HCEC 1CT (cell line): ENCODE results near the gene CFAP45.

Source experiments
- DNase-seq: peaks from one replicate; pipeline ENCODE4 v3.0.0-alpha.2; 2017

Gene CFAP45

GRCh38 chr1:159935719-159936272 is 35.8 kb upstream of the CFAP45 start:
- DNase-seq: no peak

- DNase-seq: no peak
Observed at GRCh38 chr1:159935305-159935704, 35.3 kb upstream of the CFAP45 start.

- no peak for DNase-seq
Observed at GRCh38 chr1:159934136-159935039, 34.4 kb upstream of the CFAP45 start.

GRCh38 chr1:159933347-159933746 is 33.4 kb upstream of the CFAP45 start:
- DNase-seq: no peak

GRCh38 chr1:159932296-159933285 is 32.6 kb upstream of the CFAP45 start:
- no peak for DNase-seq

- DNase-seq: no peak
Observed at GRCh38 chr1:159931795-159932173, 31.8 kb upstream of the CFAP45 start.

- no peak for DNase-seq
Observed at GRCh38 chr1:159931101-159931794, 31.3 kb upstream of the CFAP45 start.

GRCh38 chr1:159930634-159931033 is 30.7 kb upstream of the CFAP45 start:
- DNase-seq: no peak

GRCh38 chr1:159930216-159930615 is 30.3 kb upstream of the CFAP45 start:
- no peak for DNase-seq

- no peak for DNase-seq
Observed at GRCh38 chr1:159929155-159930051, 29.4 kb upstream of the CFAP45 start.

- no peak for DNase-seq
Observed at GRCh38 chr1:159928491-159929050, 28.6 kb upstream of the CFAP45 start.

- no peak for DNase-seq
Observed at GRCh38 chr1:159927849-159928431, 28.0 kb upstream of the CFAP45 start.

- no peak for DNase-seq
Observed at GRCh38 chr1:159927211-159927848, 27.4 kb upstream of the CFAP45 start.

GRCh38 chr1:159925719-159926078 is 25.7 kb upstream of the CFAP45 start:
- peak; percentile 26 for DNase-seq

- DNase-seq: peak; percentile 91
Observed at GRCh38 chr1:159924791-159925718, 25.1 kb upstream of the CFAP45 start, which contains the start of gene TAGLN2. Gene TAGLN2 (minus strand): TSS chr1:159925507. CDS start chr1:159920509, 4,998 bp downstream.

- DNase-seq: peak; percentile 88
Observed at GRCh38 chr1:159924025-159924790, 24.2 kb upstream of the CFAP45 start.

- DNase-seq: peak; percentile 60
Observed at GRCh38 chr1:159923203-159924024, 23.4 kb upstream of the CFAP45 start.
